GM12892 (cell line): ENCODE results near the gene GRAMD4.

ENCODE experiments used
- POLR2A ChIP-seq: IDR thresholded peaks from 2 replicates; pipeline ENCODE4 v1.6.1; 2011; ENCODE audit warnings: low read depth, low read length, control low read depth
- POLR2AphosphoS5 ChIP-seq: IDR thresholded peaks from 2 replicates; pipeline ENCODE4 v1.6.1; 2011; ENCODE audit warnings: low read depth, low read length, control low read depth

DNA sequence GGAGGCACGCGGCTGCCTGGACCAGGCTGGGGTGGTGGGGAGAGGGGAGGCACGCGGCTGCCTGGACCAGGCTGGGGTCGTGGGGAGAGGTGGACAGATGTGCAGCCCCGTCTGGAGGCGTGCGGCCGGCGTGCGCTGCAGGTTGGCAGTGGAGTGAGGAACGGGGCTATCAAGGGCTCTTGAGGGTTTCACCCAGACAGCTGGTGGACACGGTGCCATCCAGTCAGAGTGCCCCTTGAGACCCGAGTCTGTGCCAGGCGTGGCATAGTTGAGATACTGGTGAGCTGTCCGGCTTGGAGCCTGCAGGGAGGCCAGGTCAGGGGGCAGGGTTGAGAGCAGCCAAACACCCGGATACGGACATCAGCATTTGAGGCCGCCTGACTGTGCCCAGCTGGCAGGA, 1.5 kb upstream of the GRAMD4 start:
- no peak for TF ChIP-seq POLR2AphosphoS5
- no peak for TF ChIP-seq POLR2A
